LHCN-M2 (cell line): Measurements from ENCODE around the gene TLCD3B. TPM values are rescaled to one million over a fixed set of nuclear protein-coding genes. Genes with fewer than 3 reads are reported as not detected.

Source experiments
- DNase-seq: peaks from one replicate; pipeline ENCODE4 v3.0.0-alpha.2; 2012; ENCODE audit warnings: low read depth
- total RNA-seq: library from RNA; depleted of rRNA; stranded (reverse); fragments of >200 nt; gene quantifications from 2 replicates; pipeline ENCODE4 v1.2.3, GENCODE V29; 2014

The TLCD3B gene
- total RNA-seq, 1 experiment from 2014 or later: not detected

DNA sequence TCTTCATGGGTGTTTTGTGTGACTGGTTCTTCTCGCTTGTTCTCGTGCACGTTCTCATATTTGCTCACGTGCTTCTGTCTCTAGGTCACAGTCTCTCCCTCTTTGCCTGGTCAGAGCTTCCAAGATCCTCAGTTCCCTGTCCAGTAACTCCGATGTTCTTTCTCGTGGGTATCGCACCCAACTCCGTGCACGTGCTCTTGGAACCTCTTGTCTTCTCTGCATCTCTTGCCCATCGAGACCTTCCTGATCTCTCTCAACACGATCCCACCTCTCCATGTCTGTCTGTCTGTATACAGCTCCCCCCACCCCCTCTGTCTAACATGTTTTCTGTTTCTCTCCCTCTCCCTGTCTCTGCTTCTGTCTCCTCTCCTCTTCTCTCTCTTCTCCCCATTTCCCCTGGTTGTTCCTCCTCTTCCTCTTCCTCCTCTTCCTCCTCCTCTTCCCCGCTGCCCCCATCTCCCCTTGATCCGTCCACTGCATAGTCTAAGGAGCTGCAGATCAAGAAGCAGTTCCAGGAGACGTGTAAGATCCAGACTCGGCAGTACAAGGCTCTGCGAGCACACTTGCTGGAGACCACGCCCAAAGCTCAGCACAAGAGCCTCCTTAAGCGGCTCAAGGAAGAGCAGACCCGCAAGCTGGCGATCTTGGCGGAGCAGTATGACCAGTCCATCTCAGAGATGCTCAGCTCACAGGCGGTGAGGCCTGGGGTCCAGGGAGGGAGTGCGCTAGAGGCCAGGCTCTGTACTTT, 41.8 kb downstream of the TLCD3B start:
- no peak for DNase-seq

DNA sequence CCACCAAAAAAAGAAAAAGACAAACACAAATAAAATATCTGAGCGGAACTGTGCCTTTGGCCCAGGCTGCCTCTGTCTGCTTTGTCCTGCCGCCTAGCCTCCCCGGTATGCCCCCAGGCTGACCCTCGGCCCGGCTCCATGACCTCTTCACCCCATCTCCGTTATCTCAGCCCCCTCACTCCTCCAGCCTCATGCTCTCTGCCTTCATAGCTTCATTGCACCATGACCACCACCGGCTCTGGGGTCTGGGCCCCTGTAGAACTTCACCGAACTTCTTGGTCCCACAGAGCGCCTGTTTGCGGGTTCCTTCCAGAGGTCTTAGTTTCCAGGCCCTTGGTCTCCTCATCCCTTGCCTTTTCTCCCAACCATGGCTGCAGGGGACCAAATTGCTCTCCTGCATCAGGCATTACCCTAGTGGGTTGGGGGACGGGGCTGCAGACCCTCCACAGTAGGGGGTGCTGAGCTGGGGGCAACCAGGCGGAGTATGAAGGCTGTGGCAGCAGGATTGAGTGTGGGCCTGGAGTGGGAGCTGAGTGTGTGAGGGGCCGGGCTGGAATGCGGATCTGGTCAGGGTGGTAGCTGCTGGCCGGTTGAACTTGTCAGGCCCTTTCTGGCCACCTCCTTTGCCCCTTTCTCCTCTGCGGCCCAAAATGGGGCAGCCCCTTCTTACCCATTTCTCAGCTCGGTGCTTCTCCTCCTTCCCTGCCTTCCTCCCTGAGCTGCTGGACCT, 42.6 kb downstream of the TLCD3B start:
- no peak for DNase-seq

DNA sequence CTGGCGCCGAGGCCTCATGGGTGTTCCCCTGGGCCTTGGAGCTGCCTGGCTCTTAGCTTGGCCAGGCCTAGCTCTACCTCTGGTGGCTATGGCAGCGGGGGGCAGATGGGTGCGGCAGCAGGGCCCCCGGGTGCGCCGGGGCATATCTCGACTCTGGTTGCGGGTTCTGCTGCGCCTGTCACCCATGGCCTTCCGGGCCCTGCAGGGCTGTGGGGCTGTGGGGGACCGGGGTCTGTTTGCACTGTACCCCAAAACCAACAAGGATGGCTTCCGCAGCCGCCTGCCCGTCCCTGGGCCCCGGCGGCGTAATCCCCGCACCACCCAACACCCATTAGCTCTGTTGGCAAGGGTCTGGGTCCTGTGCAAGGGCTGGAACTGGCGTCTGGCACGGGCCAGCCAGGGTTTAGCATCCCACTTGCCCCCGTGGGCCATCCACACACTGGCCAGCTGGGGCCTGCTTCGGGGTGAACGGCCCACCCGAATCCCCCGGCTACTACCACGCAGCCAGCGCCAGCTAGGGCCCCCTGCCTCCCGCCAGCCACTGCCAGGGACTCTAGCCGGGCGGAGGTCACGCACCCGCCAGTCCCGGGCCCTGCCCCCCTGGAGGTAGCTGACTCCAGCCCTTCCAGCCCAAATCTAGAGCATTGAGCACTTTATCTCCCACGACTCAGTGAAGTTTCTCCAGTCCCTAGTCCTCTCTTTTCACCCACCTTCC, 43.5 kb downstream of the TLCD3B start:
- DNase-seq: no peak

DNA sequence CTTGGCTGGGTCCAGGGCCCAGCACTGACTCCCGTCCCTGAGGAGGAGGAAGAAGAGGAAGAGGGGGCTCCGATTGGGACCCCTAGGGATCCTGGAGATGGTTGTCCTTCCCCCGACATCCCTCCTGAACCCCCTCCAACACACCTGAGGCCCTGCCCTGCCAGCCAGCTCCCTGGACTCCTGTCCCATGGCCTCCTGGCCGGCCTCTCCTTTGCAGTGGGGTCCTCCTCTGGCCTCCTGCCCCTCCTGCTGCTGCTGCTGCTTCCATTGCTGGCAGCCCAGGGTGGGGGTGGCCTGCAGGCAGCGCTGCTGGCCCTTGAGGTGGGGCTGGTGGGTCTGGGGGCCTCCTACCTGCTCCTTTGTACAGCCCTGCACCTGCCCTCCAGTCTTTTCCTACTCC, 44.1 kb downstream of the TLCD3B start:
- DNase-seq: no peak

DNA sequence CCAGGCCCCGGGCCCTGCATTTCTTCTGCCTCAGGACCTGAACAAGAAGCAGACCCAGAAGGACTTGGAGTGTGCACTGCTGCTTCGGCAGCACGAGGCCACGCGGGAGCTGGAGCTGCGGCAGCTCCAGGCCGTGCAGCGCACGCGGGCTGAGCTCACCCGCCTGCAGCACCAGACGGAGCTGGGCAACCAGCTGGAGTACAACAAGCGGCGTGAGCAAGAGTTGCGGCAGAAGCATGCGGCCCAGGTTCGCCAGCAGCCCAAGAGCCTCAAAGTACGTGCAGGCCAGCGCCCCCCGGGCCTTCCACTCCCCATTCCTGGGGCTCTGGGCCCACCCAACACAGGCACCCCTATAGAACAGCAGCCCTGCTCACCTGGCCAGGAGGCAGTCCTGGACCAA, 44.8 kb downstream of the TLCD3B start:
- DNase-seq: no peak

DNA sequence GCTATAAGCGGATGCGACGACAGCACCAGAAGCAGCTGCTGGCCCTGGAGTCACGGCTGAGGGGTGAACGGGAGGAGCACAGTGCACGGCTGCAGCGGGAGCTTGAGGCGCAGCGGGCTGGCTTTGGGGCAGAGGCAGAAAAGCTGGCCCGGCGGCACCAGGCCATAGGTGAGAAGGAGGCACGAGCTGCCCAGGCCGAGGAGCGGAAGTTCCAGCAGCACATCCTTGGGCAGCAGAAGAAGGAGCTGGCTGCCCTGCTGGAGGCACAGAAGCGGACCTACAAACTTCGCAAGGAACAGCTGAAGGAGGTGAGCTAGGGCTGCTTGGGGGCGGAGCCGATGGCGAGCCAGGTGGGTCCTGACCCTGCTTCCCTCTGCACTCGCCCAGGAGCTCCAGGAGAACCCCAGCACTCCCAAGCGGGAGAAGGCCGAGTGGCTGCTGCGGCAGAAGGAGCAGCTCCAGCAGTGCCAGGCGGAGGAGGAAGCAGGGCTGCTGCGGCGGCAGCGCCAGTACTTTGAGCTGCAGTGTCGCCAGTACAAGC, 45.7 kb downstream of the TLCD3B start:
- no peak for DNase-seq

DNA sequence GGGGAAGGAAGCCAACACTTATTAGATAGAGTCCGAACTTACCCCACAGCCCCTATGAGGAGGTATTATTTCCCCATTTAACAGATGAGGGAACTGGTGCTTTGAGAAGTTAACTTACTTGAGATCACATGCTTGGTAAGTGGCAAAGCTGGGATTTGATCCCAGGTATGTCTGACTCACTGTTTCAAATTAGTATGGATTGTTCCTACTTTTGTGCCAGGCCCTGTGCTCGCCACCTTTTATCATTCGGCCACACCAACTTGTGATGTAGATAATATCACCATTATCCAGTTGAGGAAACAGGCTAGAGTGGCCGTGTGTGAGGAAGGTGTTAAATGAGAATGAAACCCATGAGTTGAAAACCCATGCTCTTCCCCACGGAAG, 46.3 kb downstream of the TLCD3B start:
- DNase-seq: no peak

DNA sequence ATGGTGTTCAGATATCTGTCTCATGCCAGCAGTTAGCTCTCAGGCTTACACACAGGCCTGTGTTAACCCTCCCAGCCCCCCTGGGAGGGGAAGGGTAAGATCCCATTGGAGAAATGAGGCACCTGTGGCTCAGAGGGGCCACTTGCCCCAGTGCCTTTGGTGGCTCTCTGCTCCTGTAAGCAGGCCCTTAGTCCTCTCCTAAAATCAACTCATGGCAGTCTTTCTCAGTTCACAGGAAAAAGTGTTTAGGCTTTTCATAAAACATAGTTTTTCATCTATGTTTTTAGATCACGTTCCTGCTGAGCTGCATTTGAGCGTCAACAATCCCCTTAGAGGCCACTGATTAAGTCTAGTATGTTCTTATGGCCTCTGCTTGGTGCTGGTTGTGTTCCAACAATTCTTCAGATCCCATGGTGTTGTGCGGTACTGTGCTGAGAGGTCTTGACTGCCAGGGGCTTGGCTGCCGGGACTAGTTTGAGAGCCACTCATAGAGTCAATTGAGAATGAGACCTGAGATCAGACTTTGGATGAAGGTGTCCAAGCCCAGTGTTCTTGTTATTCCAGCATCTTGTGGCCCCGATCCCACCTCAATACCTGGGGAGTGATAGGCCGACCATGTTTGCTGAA, 46.8 kb downstream of the TLCD3B start:
- DNase-seq: no peak

DNA sequence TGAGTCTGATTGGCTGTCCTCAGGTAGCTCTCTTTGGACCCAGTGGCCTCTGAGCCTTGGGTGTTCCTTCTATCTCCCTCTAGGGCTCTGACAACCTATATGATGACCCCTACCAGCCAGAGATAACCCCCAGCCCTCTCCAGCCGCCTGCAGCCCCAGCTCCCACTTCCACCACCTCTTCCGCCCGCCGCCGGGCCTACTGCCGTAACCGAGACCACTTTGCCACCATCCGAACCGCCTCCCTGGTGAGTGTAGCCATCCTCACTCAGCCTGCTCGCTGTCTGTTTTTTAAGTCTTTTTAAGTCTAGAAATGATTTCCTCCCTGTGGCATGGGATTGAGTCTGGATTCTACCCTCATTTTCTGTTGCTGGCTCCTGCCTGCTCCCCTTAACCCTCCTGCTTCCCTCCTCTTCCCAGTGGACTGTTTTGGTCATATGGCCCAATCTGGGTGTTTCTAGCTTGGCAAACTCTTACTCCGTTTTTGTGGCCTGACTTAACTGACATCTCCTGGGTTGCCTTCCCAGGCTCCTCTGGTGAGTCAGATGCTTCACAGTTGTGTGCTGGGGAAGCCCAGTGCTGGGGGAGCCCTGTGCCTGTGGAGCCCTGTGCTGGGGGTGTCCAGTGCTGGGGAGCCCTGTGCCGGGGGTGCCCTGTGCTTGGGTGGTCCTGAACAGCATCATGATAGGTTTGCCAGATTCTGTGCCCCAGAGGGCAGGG, 47.5 kb downstream of the TLCD3B start:
- DNase-seq: no peak

DNA sequence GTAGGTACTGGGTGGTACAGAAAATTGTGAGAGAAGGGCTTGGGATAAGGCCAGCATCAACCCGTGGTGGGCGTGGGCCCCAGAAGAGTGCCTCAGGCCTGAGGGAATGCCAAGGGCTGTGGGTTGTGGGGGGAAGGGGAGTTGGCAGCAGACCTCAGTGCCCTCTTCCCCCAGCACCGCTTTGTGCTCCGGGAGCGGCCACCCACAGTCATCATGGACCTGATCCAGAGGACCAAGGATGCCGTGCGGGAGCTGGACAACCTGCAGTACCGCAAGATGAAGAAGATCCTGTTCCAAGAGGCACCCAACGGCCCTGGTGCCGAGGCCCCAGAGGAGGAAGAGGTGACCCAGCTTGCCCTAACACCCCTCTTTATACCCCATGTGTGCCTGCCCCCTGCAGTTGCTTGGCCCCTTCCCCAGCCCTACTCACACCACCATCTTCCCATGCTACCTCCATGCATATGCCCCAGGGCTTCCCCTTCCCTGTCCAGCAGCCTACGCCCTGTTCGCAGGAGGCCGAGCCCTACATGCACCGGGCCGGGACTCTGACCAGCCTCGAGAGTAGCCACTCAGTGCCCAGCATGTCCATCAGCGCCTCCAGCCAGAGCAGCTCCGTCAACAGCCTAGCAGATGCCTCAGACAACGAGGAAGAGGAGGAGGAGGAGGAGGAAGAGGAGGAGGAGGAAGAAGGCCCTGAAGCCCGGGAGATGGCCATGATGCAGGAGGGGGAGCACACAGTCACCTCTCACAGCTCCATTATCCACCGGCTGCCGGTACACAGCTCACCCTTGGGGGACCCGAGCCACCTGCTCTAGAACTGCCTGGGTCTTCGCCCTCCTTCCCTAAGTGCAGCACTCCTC, 48.3 kb downstream of the TLCD3B start:
- no peak for DNase-seq

DNA sequence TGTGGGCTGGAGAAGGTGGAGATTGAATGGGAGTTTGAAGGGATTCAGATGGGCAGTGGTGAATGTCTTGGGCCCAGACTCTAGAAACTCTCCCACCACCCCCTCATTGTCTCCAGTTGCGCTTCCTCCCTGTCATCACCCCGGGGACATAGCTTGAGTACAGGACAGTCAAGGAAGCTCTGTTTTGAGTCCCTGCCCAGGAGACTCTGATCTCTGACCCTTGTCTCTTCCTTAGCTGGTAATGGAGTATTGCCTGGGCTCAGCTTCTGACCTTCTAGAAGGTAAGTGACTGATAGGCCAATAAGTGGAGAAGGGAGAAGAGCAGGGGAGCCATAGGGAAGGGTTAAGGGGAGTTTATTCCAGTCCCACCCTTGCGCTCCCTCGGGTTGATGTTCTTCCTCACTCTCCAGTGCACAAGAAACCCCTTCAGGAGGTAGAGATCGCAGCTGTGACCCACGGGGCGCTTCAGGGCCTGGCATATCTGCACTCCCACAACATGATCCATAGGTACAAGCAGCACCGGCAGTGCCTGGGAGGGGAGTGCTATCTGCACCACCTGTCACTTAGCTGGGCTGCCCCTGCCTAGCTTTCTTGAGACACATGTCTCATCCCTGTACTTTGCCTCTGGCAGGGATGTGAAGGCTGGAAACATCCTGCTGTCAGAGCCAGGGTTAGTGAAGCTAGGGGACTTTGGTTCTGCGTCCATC, 52.4 kb downstream of the TLCD3B start:
- no peak for DNase-seq

DNA sequence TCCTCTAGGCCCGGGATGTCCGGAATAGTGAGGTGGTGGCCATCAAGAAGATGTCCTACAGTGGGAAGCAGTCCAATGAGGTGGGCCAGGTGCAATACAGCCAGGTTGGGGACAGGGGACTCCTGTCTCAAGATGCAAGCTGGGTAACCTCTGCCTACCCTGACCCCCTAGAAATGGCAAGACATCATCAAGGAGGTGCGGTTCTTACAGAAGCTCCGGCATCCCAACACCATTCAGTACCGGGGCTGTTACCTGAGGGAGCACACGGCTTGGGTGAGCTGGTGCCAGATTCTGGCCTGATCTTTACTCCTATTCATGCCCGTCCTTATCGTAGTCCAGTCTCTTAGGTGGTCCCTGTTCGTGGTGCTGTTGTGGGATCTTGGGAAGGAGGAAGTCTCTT, 53.0 kb downstream of the TLCD3B start:
- no peak for DNase-seq

DNA sequence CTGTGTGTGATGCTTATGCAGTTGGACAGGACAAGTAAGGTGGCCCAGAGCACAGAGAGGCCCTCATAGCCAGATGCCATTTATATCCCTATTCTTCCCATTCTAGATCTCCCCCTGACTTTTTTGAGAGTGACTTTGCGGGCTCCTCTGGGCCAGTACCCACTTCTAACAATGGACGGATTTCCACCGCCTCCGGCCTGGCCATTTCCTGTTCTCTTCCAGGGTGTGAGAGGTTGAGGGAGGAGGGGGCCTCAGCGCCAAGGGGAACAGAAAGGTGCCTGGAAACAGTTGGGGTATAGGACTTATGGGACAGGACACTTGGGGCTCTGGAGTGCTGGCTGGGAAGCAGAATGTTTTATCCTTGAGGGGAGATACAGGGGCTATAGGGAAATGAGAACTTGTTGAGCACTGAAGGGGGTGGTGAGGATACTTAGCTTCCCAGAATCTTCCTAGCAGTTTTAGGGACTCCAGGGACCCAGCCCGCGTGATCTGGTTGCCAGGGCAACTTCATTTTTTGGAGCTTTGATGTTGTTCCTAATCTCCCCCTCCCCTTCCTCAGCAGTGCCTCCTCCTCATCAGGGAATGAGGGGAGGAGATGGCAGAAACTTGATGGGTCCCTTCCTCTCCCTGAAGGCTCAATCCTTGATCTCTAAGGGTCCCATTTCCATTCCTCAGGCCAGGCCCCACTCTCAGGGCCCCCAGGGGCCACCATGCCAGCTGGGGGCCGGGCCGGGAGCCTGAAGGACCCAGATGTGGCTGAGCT, 53.8 kb downstream of the TLCD3B start:
- no peak for DNase-seq

DNA sequence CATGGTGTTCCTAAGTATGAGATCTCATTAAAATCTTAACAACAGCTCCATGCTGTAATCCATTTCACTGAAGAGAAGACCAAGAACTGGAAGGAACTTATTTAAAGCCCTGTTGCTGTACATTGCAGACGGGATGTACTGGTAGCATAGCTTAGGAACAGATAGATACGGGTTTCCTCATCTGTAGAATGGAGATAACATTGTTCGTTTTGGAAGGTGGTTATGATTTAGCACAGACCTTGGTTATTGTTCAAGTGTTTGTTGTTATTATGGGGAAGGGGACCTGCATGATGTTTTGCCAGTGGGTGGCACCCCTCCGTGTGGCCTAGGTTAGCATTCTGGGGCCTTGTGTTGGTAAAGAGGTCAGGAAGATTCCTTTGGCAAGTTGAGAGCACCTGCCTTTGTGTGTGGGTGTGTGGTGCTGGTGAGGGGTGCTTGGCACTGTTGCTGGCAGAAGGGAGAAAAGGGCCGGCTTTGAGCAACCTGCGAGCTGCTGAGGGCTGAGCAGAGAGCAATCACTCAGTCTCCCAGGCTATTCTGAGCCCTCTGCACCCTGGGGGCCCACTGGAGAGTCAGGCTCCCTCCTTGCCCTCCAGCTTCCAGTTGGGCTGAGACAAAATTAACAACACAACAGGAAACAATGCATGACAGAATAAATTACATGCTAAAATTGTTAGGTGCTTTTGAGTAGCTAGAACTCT, 55.1 kb downstream of the TLCD3B start:
- no peak for DNase-seq

DNA sequence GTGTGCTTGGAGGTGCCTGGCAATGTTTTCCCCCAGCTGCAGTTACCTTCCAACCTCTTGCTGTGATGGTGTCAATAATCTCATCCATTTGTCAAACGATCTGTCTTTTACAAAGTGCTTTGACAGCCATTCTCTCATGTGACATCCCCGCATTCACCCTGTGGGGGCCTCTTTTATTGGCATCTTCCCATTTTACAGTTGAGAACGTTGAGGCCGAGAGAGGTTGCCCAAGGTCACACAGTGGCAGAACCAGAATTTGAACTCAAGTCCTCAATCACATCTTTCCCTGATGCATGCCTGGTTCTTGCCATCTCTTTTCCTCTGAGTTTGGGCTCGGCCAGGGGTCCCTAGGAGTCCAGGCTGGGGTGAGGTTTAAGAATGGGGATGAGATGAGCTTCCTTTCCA, 55.9 kb downstream of the TLCD3B start:
- no peak for DNase-seq
